GM12878 (cell line): Measurements from ENCODE around the gene AP5B1. TPM values are rescaled to one million over a fixed set of nuclear protein-coding genes. Genes with fewer than 3 reads are reported as not detected.

Experiments used
- ATAC-seq: fragments of 200-7000 bp; cut with Tn5 transposase; 3 replicates; pipeline ENCODE4 v1.9.1; 2020; ENCODE audit warnings: mild to moderate bottlenecking, moderate library complexity
- BruUV-seq: library from RNA; stranded (reverse); fragments of 400-500 nt; replicated peaks from 2 replicates; lab custom pipeline; 2021; lab: Mats Ljungman, UMichigan
- CTCF ChIA-PET: fragments of 300-600 bp; sonication (Branson Sonifier 250); formaldehyde crosslinking; extraction: SDS; loops from one replicate; lab custom pipeline; 2021; ENCODE audit warnings: inconsistent platforms; lab: Yijun Ruan, JAX
- POLR2A ChIA-PET: fragments of 350-600 bp; formaldehyde crosslinking; extraction: SDS; loops from one replicate; lab custom pipeline; 2021; ENCODE audit warnings: inconsistent platforms; lab: Charles Lee
- RAD21 ChIA-PET: fragments of 300-600 bp; sonication (Branson Sonifier 250); formaldehyde crosslinking; loops from one replicate; lab custom pipeline; 2023; ENCODE audit warnings: antibody characterized with exemption; ENCODE audit not compliant: unreplicated experiment; lab: Charles Lee
- SMC1A ChIA-PET: fragments of 300-600 bp; sonication (Branson Sonifier 250); formaldehyde crosslinking; loops from one replicate; lab custom pipeline; 2023; ENCODE audit not compliant: unreplicated experiment, uncharacterized antibody; lab: Charles Lee
- DNase-seq: peaks from one replicate; pipeline ENCODE4 v3.0.0-alpha.2; 2011; ENCODE audit warnings: low read depth, low spot score
- FAIRE-seq: peaks from 3 replicates; lab custom pipeline; 2011; peaks lifted over from hg19 to GRCh38; lab: Jason Lieb, UNC
- H2AFZ ChIP-seq: 2 replicates; pipeline ENCODE4 v1.6.0; 2011; ENCODE audit warnings: low read depth, low read length, control low read depth; ENCODE audit not compliant: control insufficient read depth
- H3K27ac ChIP-seq: 2 replicates; pipeline ENCODE4 v1.5.1; 2011; ENCODE audit warnings: control low read depth; ENCODE audit not compliant: control insufficient read depth, insufficient read depth
- H3K27me3 ChIP-seq, 2 experiments: replicated peaks in 1 of 2; 2 replicates each; pipeline versions ENCODE4 v1.6.0 to v1.6.1; 2011; ENCODE audit warnings: low read length in 1 of 2; ENCODE audit not compliant: control insufficient read depth in 2 of 2, insufficient read depth in 2 of 2
- H3K36me3 ChIP-seq, 2 experiments: 2 replicates each; pipeline ENCODE4 v1.5.1; 2011; ENCODE audit warnings: low read length in 1 of 2; ENCODE audit not compliant: control insufficient read depth in 2 of 2, insufficient read depth in 2 of 2
- H3K4me1 ChIP-seq: 2 replicates; pipeline ENCODE4 v1.6.1; 2011; ENCODE audit warnings: mild to moderate bottlenecking, low read length, moderate library complexity, mixed read lengths; ENCODE audit not compliant: control insufficient read depth, insufficient read depth
- H3K4me2 ChIP-seq: 2 replicates; pipeline ENCODE4 v1.6.0; 2011; ENCODE audit warnings: control low read depth; ENCODE audit not compliant: control insufficient read depth, insufficient read depth
- H3K4me3 ChIP-seq: fragments of 200-600 bp; sonication (generic); 2 replicates; pipeline ENCODE4 v1.5.1; 2016
- H3K79me2 ChIP-seq: 2 replicates; pipeline ENCODE4 v1.6.0; 2011; ENCODE audit warnings: low read length; ENCODE audit not compliant: control insufficient read depth, insufficient read depth
- H3K9ac ChIP-seq: 2 replicates; pipeline ENCODE4 v1.8.0; 2011; ENCODE audit warnings: low read length, control low read depth, mixed read lengths; ENCODE audit not compliant: control insufficient read depth, insufficient read depth
- H3K9me3 ChIP-seq: replicated peaks from 3 replicates; pipeline ENCODE4 v1.5.1; 2011; ENCODE audit warnings: mild to moderate bottlenecking, low read length; ENCODE audit not compliant: control insufficient read depth, insufficient read depth
- H4K20me1 ChIP-seq: 2 replicates; pipeline ENCODE4 v1.6.0; 2011; ENCODE audit not compliant: control insufficient read depth, insufficient read depth
- EP300 ChIP-seq, 2 experiments: fragments of 150-350 bp in 1 of 2; IDR thresholded peaks; 2 replicates each; pipeline ENCODE4 v1.6.1; 2011 to 2012; ENCODE audit warnings: low read depth in 2 of 2, low read length in 2 of 2, borderline replicate concordance in 1 of 2, improper control_type of control experiment in 1 of 2, inconsistent platforms in 1 of 2; ENCODE audit not compliant: control insufficient read depth in 1 of 2
- MEF2A ChIP-seq: IDR thresholded peaks from 2 replicates; pipeline ENCODE4 v1.6.1; 2011; ENCODE audit warnings: low read depth, mild to moderate bottlenecking, low read length, moderate library complexity; ENCODE audit not compliant: insufficient read depth
- MYC ChIP-seq: IDR thresholded peaks from 2 replicates; pipeline ENCODE4 v1.6.1; 2011; ENCODE audit warnings: mild to moderate bottlenecking, low read length, moderate library complexity, inconsistent platforms; ENCODE audit not compliant: insufficient read depth, insufficient replicate concordance, insufficient read length, severe bottlenecking
- RAD51 ChIP-seq: fragments of 450-650 bp; IDR thresholded peaks from 2 replicates; pipeline ENCODE4 v1.6.1; 2016; ENCODE audit warnings: moderate library complexity, mild to moderate bottlenecking, inconsistent platforms
- RUNX3 ChIP-seq: IDR thresholded peaks from 2 replicates; pipeline ENCODE4 v1.6.1; 2012; ENCODE audit warnings: low read length, inconsistent platforms
- SMARCA5 ChIP-seq: fragments of 450-650 bp; IDR thresholded peaks from 2 replicates; pipeline ENCODE4 v1.6.1; 2017; ENCODE audit warnings: mild to moderate bottlenecking
- SMC3 ChIP-seq: IDR thresholded peaks from 2 replicates; pipeline ENCODE4 v1.6.1; 2011; ENCODE audit warnings: low read length, improper control_type of control experiment, borderline replicate concordance
- SUZ12 ChIP-seq: fragments of 200-600 bp; sonication (generic); IDR thresholded peaks from one replicate; pipeline ENCODE4 v1.6.1; 2018; ENCODE audit warnings: antibody characterized with exemption, mild to moderate bottlenecking; ENCODE audit not compliant: unreplicated experiment
- ZBTB11 ChIP-seq: fragments of 450-650 bp; formaldehyde crosslinking; IDR thresholded peaks from 2 replicates; pipeline ENCODE4 v1.5.0; 2022; ENCODE audit warnings: mild to moderate bottlenecking, missing genetic modification characterization
- ZNF384 ChIP-seq: IDR thresholded peaks from 2 replicates; pipeline ENCODE4 v1.6.1; 2012; ENCODE audit warnings: low read depth, mild to moderate bottlenecking, low read length, improper control_type of control experiment, borderline replicate concordance
- WGBS: methylation state at CpG from one replicate; pipeline ENCODE4 v1.1.6; 2016; ENCODE audit warnings: low lambda C conversion rate; ENCODE audit not compliant: insufficient replicate concordance, insufficient coverage; ENCODE audit errors: missing lambda C conversion rate; 5-methylcytosine and 5-hydroxymethylcytosine counted together
- in situ Hi-C: fragments of 300-500 bp; cut with MboI; formaldehyde crosslinking; loops from 9 replicates; pipeline ENCODE4 v1.14.3; 2018; ENCODE audit warnings: mixed read lengths
- intact Hi-C: fragments of 100-400 bp; cut with micrococcal nuclease; formaldehyde crosslinking; loops from one replicate; pipeline ENCODE4 v1.14.2; 2022; ENCODE audit not compliant: unreplicated experiment
- polyA plus RNA-seq, 11 experiments: library from polyadenylated mRNA; depleted of rRNA in 4 of 11; unstranded in 6 of 11; stranded (reverse) in 5 of 11; fragments of >200 nt; fragmentation: Nextera tagmentation in 4 of 11; fragmentation: Illumina TruSeq in 1 of 11; extraction: Ambion mirVana in 4 of 11; extraction: Trizol in 1 of 11; gene quantifications; 1 replicate in 1 of 11; 2 replicates in 10 of 11; pipeline versions ENCODE4 v1.2.1 to v1.2.3, GENCODE V29; 2011 to 2016; ENCODE audit warnings: inconsistent platforms in 2 of 11, missing spikeins in 2 of 11, low read depth in 1 of 11
- total RNA-seq, 4 experiments: library from RNA; depleted of rRNA in 3 of 4; stranded (reverse); fragments of >200 nt in 3 of 4; fragmentation: Illumina TruSeq in 1 of 4; extraction: Trizol in 1 of 4; gene quantifications; 2 replicates each; pipeline versions ENCODE4 v1.2.1 to v1.2.3, GENCODE V29; 2013 to 2021

The AP5B1 gene
- total and polyA plus RNA-seq, 10 of the 15 experiments (the other 5 are each of a cell fraction or from before 2014, with no cell fraction given), result 0.47 to 13.1 (median 4.8) TPM

- H3K4me2 ChIP-seq, result no peak overlapping the region
- ChIA-PET CTCF (interaction anchor here (0.6 to 4.0 kb wide), 5 partner anchors 18 to 348 kb away, joined by 3 to 32 read pairs (median 4); partner anchors contain the start of gene AP5B1), POLR2A (interaction anchor here (0.9 to 3.2 kb wide), 4 partner anchors 11 to 22 kb away, joined by 3 to 27 read pairs (median 8); no protein-coding TSS in a partner anchor), SMC1A (interaction anchor here (0.9 to 2.0 kb wide), 3 partner anchors 10 to 32 kb away, joined by 3 to 11 read pairs (median 7); no protein-coding TSS in a partner anchor), RAD21 (interaction anchor here (1.6 kb wide), 2 partner anchors 9 to 187 kb away, joined by 4 to 5 read pairs; no protein-coding TSS in a partner anchor)
- H3K27ac ChIP-seq, result no peak overlapping the region
- no peak overlapping the region for H3K4me3 ChIP-seq
- no peaks in the 10 kb centered on the region for H4K20me1 ChIP-seq
- H3K79me2 ChIP-seq, result no peaks in the 10 kb centered on the region
- peaks cover 15% of the 10 kb centered on the region for H3K4me1 ChIP-seq
- 80% methylated on average over 18 of the region's 18 CpGs for WGBS
- no peak overlapping the region for H3K9ac ChIP-seq
- in situ Hi-C loops (no loop called here), intact Hi-C loops (no loop called here)
- DNase-seq (no peak), ATAC-seq (no peak), FAIRE-seq (no peak)
- H2AFZ ChIP-seq, result no peak overlapping the region
- no TSS peak for BruUV-seq
- H3K36me3 ChIP-seq, result no peaks in the 10 kb centered on the region
- no peaks in the 10 kb centered on the region for H3K27me3 ChIP-seq
- no peaks in the 10 kb centered on the region for H3K9me3 ChIP-seq
- no peak for TF ChIP-seq RUNX3
- no peak for TF ChIP-seq SMARCA5
- no peak for TF ChIP-seq EP300 (IDR thresholded peaks at IDR 0.05; ENCODE audit: borderline replicate concordance in 1 of 2, control insufficient read depth in 1 of 2, low read depth in 2 of 2, low read length in 2 of 2)
- TF ChIP-seq RAD51, result no peak
Observed at GRCh38 chr11:65801153-65801987, 20.6 kb upstream of the AP5B1 start.

GRCh38 chr11:65798882-65799281 lies 18.1 kb upstream of the AP5B1 start:
- H4K20me1 ChIP-seq, result no peaks in the 10 kb centered on the region
- ChIA-PET RAD21 (interaction anchor here (1.1 to 2.8 kb wide), 2 partner anchors 19 kb away, joined by 5 to 6 read pairs; no protein-coding TSS in a partner anchor), CTCF (interaction anchor here (0.6 to 2.3 kb wide), 3 partner anchors 18 to 270 kb away, joined by 3 to 11 read pairs (median 4); no protein-coding TSS in a partner anchor)
- TF ChIP-seq ZBTB11 (no peak), ZNF384 (no peak), MYC (no peak), SUZ12 (no peak), SMC3 (no peak), MEF2A (no peak)

More at GRCh38 chr11:65798882-65799281, 18.1 kb upstream of the AP5B1 start:
- FAIRE-seq (no peak), ATAC-seq (no peak), DNase-seq (no peak)
- no peak overlapping the region for H3K4me2 ChIP-seq
- H3K79me2 ChIP-seq, result no peaks in the 10 kb centered on the region
- H3K27ac ChIP-seq, result no peak overlapping the region
- no peaks in the 10 kb centered on the region for H3K9me3 ChIP-seq
- no TSS peak for BruUV-seq
- H3K36me3 ChIP-seq, result no peaks in the 10 kb centered on the region
- H2AFZ ChIP-seq, result no peak overlapping the region
- H3K9ac ChIP-seq, result no peak overlapping the region
- ChIA-PET SMC1A (interaction anchor here (1.4 to 1.6 kb wide), 2 partner anchors 18 to 27 kb away, joined by 3 read pairs; no protein-coding TSS in a partner anchor), POLR2A (interaction anchor here (1.5 kb wide), 1 partner anchor 18 kb away, joined by 6 read pairs; no protein-coding TSS in a partner anchor)
- peaks cover 15% of the 10 kb centered on the region for H3K4me1 ChIP-seq
- 72% methylated on average over 8 of the region's 8 CpGs for WGBS
- in situ Hi-C loops (no loop called here), intact Hi-C loops (no loop called here)
- H3K4me3 ChIP-seq, result no peak overlapping the region
- no peaks in the 10 kb centered on the region for H3K27me3 ChIP-seq
